Large intestine (tissue), 3 donors: ENCODE results near the gene LTBP3. TPM values are rescaled to one million over a fixed set of nuclear protein-coding genes. Genes with fewer than 3 reads are reported as not detected.
"Not testable (repeated sequence)": the region's sequence is repeated elsewhere in the genome, so short reads cannot be mapped to it uniquely, and the experiment has no call there.

ENCODE experiments used
- DNase-seq, 2 donors: peaks; one replicate each; pipeline versions ENCODE4 v3.0.0 to v3.0.0-alpha.2; 2013
- H3K27ac ChIP-seq: one replicate; pipeline ENCODE4 v1.5.1; 2013; ENCODE audit warnings: low read length
- H3K27me3 ChIP-seq: 2 replicates; pipeline ENCODE4 v1.6.1; 2013; ENCODE audit warnings: low read length; ENCODE audit not compliant: control insufficient read depth, insufficient read depth
- H3K36me3 ChIP-seq: 2 replicates; pipeline ENCODE4 v1.6.1; 2013; ENCODE audit warnings: low read length; ENCODE audit not compliant: control insufficient read depth, insufficient read depth
- H3K4me1 ChIP-seq: one replicate; pipeline ENCODE4 v1.6.1; 2013; ENCODE audit warnings: low read length; ENCODE audit not compliant: control insufficient read depth, insufficient read depth
- H3K4me3 ChIP-seq: one replicate; pipeline ENCODE4 v1.5.1; 2013; ENCODE audit warnings: low read length
- H3K9me3 ChIP-seq: one replicate; pipeline ENCODE4 v1.6.1; 2013; ENCODE audit warnings: mild to moderate bottlenecking, low read depth, low read length, moderate library complexity; ENCODE audit not compliant: control insufficient read depth
- WGBS: methylation state at CpG from one replicate; pipeline ENCODE4 v1.1.5; 2013; ENCODE audit warnings: low lambda C conversion rate; ENCODE audit not compliant: insufficient coverage; 5-methylcytosine and 5-hydroxymethylcytosine counted together
- polyA plus RNA-seq: library from polyadenylated mRNA; unstranded; fragments of 120-200 nt; gene quantifications from one replicate; pipeline ENCODE4 v1.2.1, GENCODE V29; 2013

Gene LTBP3
- polyA plus RNA-seq, 1 donor, result 105 TPM

DNA sequence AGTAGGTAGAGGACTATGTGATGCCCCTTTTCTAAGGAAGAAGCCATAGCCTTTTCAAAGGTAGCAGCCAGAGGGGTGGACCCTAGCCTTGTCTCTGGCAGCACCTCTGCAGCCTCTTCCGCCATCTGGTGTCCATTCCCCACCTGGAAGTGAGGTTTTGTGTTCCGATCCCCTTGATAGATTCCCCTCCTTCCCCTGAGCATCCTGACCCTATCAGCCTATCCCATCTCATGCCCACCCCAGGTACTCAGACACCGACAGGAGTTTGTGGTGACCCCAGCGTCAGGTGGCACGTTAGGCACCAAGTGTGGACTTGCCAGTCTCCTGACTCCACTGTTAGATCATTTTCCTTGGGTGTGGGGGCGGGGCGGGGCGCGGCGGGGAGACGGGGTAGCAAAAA is 13.8 kb upstream of the LTBP3 start:
- Histone ChIP-seq H3K9me3 (peaks cover 3% of the 10 kb centered on the region), H3K4me1 (peaks cover 55% of the 10 kb centered on the region), H3K27ac (peak overlapping the region; percentile 54), H3K27me3 (no peaks in the 10 kb centered on the region), H3K4me3 (peak overlapping the region; percentile 46), H3K36me3 (peaks cover 7% of the 10 kb centered on the region)
- peak in 1 of 2 donors; percentile 68 for DNase-seq
- no CpG with 5 or more reads among the region's 11 CpGs for WGBS

DNA sequence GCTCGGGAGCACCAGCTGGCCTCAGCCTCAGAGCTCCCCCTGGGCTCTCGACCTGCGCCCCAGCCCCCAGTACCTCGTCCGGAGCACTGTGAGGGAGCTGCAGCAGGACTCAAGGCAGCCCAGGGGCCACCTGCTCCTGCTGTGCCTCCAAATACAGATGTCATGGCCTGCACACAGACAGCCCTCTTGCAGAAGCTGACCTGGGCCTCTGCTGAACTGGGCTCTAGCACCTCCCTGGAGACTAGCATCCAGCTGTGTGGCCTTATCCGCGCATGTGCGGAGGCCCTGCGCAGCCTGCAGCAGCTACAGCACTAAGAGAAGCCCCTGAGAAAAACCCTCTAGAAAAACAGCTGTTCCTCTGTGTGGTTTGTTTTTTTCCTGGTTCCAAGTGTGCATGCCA is 13.3 kb upstream of the LTBP3 start:
- no CpG with 5 or more reads among the region's 9 CpGs for WGBS

DNA sequence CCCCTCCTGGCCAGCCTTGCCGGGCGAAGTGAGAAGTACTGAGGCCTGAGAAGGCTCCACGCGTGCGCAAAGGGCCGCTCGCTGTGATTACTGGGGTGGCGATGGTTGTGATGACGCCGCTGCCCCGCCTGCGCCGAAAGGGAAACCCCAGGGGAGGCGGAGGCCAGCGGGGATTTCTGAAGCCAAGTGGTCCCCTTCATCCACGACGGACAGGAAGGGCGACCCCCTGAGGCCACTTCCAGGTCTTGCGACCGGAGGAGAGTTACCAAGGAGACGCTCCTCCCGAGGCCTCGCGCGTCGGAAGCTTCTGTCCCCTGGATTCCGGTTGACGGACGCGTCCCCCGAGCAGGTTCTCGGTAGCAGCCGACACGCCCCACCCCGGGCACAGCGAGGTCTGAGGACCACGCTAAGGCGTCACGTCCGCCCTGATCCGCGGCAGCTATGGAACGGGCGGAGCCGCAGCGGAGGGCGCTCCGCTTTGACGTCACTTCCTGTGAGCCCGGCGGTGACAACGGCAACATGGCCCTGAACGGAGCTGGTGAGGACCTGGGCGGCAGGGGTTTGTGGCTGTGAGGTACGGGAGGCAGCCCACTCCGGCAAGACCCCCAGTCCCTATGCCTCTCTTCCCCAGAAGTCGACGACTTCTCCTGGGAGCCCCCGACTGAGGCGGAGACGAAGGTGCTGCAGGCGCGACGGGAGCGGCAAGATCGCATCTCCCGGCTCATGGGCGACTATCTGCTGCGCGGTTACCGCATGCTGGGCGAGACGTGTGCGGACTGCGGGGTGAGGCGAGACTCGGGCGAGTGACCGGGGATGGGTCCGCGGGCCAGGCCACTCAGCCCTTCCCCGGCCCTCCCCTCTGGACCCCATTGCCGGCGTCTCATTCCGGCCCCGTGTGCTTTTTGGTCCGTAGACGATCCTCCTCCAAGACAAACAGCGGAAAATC is 12.1 kb upstream of the LTBP3 start, which contains the start of gene ZNRD2:
Gene ZNRD2, plus strand, starts transcription at position 505 of the 946 bp plus-strand sequence. Its CDS starts 15 bp downstream, at position 520.
- Histone ChIP-seq H3K27ac (peak within 1 kb of the TSS; percentile 95), H3K27me3 (no peaks in the 10 kb centered on the region), H3K4me1 (peaks cover 42% of the 10 kb centered on the region), H3K36me3 (peaks cover 9% of the 10 kb centered on the region), H3K9me3 (peaks cover 3% of the 10 kb centered on the region), H3K4me3 (peak within 1 kb of the TSS; percentile 76)
- DNase-seq, result peak; percentile 99
- no CpG with 5 or more reads among the region's 89 CpGs for WGBS

More for the DNA sequence above, 13.3 kb upstream of the LTBP3 start:
- no peak for DNase-seq
- H3K4me3 ChIP-seq, result peak overlapping the region; percentile 76
- peaks cover 9% of the 10 kb centered on the region for H3K36me3 ChIP-seq
- peaks cover 50% of the 10 kb centered on the region for H3K4me1 ChIP-seq
- no peaks in the 10 kb centered on the region for H3K27me3 ChIP-seq
- H3K9me3 ChIP-seq, result peaks cover 3% of the 10 kb centered on the region
- peak overlapping the region; percentile 54 for H3K27ac ChIP-seq

DNA sequence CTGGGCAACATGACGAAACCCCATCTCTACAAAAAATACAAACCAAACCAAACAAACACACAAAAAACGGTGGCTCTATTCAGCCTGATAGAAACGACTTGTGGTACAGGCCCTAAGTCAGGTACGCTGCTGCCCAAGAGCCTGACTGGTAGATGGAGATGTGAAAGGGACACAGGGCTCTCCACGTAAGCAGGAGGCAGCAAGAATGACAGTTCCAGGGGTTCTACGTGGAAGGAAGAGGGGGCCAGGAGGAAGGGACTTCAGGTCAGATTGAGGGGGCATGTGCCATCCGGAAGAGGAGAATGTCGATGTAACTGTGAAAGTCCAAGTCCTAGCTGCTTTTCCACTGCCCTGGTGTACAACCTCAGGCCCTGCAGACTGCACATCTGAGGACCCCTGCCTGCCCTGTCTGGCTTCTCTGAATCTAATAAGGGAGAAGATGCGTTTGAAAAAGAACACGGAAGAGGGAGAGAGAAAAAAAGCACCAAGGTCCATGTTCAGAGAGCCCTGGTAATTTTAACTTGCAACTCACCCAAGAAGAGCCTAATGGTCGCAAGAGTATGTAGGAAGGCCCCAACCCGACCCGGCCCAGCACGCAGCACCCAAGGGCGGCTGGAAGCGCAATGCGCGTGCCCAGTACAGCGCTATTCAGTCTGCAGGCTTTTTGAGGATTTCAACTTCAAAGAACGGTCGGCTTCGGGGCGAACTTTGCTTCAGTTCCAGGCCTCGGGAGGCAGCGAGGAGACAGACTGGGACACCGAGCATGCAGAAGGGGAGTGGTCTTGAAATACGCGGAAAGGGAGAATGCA is 11.2 kb upstream of the LTBP3 start:
- H3K4me1 ChIP-seq, result peaks cover 34% of the 10 kb centered on the region
- DNase-seq, result no peak
- H3K27ac ChIP-seq, result peak overlapping the region; percentile 95
- H3K27me3 ChIP-seq, result no peaks in the 10 kb centered on the region
- peak overlapping the region; percentile 76 for H3K4me3 ChIP-seq
- peaks cover 3% of the 10 kb centered on the region for H3K9me3 ChIP-seq
- H3K36me3 ChIP-seq, result peaks cover 9% of the 10 kb centered on the region
- 0% methylated on average over 2 of the region's 28 CpGs for WGBS

DNA sequence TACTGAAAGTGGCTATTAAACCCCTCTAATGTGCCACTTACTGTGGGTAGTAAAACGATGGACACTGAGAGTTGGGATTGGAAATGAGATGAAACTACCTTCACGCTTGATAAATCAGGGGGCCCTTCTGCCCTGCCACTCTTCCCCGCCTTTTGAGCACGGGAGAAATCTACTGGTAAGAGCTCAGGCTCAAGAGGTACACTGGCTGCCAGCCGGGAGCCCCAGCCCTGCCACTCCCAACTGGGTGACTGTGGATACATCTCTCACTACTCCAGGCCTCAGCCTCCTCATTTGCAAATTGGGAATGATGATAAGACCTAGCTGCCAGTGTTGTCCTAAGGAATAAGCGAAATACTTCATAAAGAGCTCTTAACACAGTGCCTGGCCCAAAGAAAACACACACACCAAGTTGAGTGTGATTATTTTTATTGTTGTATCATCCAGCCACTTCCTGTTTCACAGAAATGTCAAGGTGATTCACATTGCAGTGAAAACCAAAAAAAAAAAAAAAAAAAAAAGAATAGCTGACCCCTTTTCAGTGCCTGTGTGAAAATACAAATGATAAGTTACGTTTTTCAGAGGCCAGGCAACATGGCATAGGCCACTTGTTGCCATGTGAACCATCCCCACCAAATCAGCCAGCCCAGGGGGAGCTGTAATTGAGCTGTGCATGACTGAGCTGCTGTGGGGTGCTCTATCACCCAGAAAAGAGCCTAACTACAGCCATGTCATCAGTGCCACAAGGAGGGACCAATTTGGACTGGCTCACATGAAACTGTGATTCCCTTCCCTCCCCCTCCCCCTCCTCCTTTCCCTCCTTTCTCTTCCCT is 7.7 kb upstream of the LTBP3 start:
- H3K4me1 ChIP-seq, result peaks cover 15% of the 10 kb centered on the region
- peaks cover 3% of the 10 kb centered on the region for H3K9me3 ChIP-seq
- H3K27ac ChIP-seq, result no peak overlapping the region
- peaks cover 5% of the 10 kb centered on the region for H3K36me3 ChIP-seq
- no peaks in the 10 kb centered on the region for H3K27me3 ChIP-seq
- DNase-seq, result no peak
- no peak overlapping the region for H3K4me3 ChIP-seq
- WGBS, result no CpG with 5 or more reads among the region's 7 CpGs

DNA sequence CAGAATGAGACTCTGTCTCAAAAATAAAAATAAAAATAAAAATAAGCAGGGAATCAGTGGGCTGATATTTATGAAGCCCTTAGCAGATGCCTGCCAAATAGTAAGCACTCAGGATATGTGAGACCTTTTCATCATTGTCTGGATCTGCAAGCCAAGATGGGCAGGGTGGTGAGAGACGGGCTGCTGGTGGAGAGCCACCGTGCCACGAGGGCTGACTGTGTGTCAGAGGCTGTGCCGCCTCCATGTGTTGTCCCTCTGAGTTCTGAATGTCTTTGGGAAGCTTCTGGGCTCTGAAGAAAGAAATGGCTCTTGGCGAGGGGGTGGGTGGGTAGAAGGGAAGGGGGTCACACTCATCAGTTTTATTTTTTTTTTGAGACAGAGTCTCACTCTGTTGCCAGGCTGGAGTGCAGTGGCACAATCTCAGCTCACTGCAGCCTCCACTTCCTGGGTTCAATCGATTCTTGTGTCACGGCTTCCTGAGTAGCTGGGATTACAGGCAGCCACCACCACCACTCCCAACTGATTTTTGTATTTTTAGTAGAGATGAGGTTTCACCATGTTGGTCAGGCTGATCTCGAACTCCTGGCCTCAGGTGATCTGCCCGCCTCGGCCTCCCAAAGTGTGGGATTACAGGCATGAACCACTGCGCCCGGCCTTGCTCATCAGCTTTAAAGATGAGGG is 6.9 kb upstream of the LTBP3 start:
- WGBS, result no CpG with 5 or more reads among the region's 12 CpGs
- not testable (repeated sequence) for H3K36me3 ChIP-seq, H3K27ac ChIP-seq, H3K27me3 ChIP-seq, H3K9me3 ChIP-seq, DNase-seq, H3K4me3 ChIP-seq
- peaks cover 19% of the 10 kb centered on the region for H3K4me1 ChIP-seq

DNA sequence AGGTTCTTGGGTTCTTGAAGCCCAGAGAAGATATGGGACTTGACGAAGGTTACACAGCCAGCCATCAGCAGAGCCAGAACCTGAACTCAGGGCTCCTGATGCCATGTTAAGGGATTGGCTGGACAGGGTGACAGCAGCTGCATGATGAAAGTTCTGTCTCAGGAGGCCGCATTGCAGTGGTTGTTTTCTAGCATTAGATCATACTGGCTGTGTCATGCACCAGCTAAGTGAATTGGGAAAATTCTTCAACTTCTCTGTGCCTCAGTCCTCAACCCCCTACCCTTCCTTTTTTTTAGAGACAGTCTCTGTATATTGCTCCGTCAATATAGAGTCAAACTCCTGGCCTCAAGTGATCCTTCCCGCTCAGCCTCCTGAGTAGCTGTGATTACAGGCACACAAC is 5.4 kb upstream of the LTBP3 start:
- 100% methylated on average over 1 of the region's 4 CpGs for WGBS
- Histone ChIP-seq H3K4me3 (no peak overlapping the region), H3K27ac (no peak overlapping the region), H3K4me1 (peaks cover 22% of the 10 kb centered on the region), H3K36me3 (peaks cover 5% of the 10 kb centered on the region), H3K9me3 (no peaks in the 10 kb centered on the region), H3K27me3 (no peaks in the 10 kb centered on the region)
- DNase-seq, result no peak

DNA sequence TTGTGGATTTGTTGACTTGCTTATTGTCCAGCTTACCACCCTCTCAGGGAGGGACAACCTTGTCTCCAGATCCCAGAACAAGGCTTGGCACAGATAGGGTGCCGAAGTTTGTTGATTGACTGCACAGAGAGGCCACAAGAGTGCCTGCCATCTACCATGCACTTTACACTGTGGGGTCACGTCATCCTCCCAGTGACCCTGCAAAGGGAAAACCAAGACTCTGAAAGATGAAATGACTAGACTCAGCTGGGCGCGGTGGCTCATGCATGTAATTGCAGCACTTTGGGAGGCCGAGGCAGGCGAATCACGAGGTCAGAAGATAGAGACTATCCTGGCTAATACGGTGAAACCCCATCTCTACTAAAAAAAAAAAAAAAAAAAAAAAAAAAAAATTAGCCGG is 4.6 kb upstream of the LTBP3 start:
- WGBS, result no CpG with 5 or more reads among the region's 9 CpGs
- no peak overlapping the region for H3K27ac ChIP-seq
- DNase-seq, result no peak
- peaks cover 2% of the 10 kb centered on the region for H3K36me3 ChIP-seq
- no peak overlapping the region for H3K4me3 ChIP-seq
- no peaks in the 10 kb centered on the region for H3K27me3 ChIP-seq
- peaks cover 23% of the 10 kb centered on the region for H3K4me1 ChIP-seq
- H3K9me3 ChIP-seq, result no peaks in the 10 kb centered on the region

DNA sequence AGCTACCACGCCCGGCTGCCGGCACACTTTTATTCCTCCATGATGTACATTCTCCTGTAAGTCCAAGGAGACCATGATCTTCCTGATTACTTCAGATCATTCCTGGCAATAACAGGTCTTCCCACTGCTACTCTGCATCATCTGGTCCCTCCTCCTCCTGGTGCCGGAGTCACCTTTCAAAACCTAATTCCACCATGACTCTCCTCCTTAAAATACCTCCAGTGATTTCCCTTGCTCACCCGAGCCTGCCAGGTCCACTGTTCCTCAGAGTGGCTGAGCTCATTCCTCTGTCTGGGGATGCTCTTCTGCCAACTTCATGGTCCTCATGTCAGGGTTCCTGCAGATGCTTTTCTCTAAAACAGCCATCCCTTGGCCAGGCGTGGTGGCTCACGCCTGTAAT is 3.9 kb upstream of the LTBP3 start:
- no peak for DNase-seq
- H3K9me3 ChIP-seq, result no peaks in the 10 kb centered on the region
- no peak overlapping the region for H3K27ac ChIP-seq
- WGBS, result no CpG with 5 or more reads among the region's 7 CpGs
- peaks cover 2% of the 10 kb centered on the region for H3K36me3 ChIP-seq
- H3K27me3 ChIP-seq, result no peaks in the 10 kb centered on the region
- no peak overlapping the region for H3K4me3 ChIP-seq
- peaks cover 29% of the 10 kb centered on the region for H3K4me1 ChIP-seq
